HCT116 (cell line): Measurements from ENCODE around the gene IGFBP1. TPM values are rescaled to one million over a fixed set of nuclear protein-coding genes. Genes with fewer than 3 reads are reported as not detected.

Experiments used
- ATAC-seq: fragments of 200-7000 bp; cut with Tn5 transposase; 2 replicates; pipeline ENCODE4 v1.9.1; 2020; ENCODE audit warnings: mild to moderate bottlenecking, moderate library complexity
- BruUV-seq: library from RNA; stranded (reverse); fragments of 400-500 nt; replicated peaks from 2 replicates; lab custom pipeline; 2021; lab: Mats Ljungman, UMichigan
- CTCF ChIA-PET: fragments of 300-600 bp; sonication (Branson Sonifier 250); formaldehyde crosslinking; loops from one replicate; lab custom pipeline; 2021; ENCODE audit warnings: antibody characterized with exemption; lab: Charles Lee
- POLR2A ChIA-PET: fragments of 300-600, 350-600 bp; sonication (Branson Sonifier 250); formaldehyde crosslinking; loops from one replicate; lab custom pipeline; 2021; ENCODE audit warnings: antibody characterized with exemption; lab: Charles Lee
- RAD21 ChIA-PET, 2 experiments: fragments of 300-600 bp; sonication (Branson Sonifier 250); formaldehyde crosslinking; loops; one replicate each; lab custom pipeline; 2023; ENCODE audit warnings: low total read pairs in 2 of 2; ENCODE audit not compliant: uncharacterized antibody in 2 of 2, unreplicated experiment in 2 of 2, low non-redundant PET in 1 of 2; lab: Charles Lee
- DNase-seq: peaks from one replicate; pipeline ENCODE4 v3.0.0-alpha.2; 2010; ENCODE audit warnings: low read depth, low spot score
- H2AFZ ChIP-seq: fragments of 200-600 bp; shearing (Covaris generic), sonication (generic); 2 replicates; pipeline ENCODE4 v1.6.1; 2017; ENCODE audit warnings: low read depth, mixed run types, mixed read lengths, antibody characterized with exemption, low read length; ENCODE audit not compliant: poor library complexity, severe bottlenecking
- H3K27ac ChIP-seq: 2 replicates; pipeline ENCODE4 v1.5.1; 2012; ENCODE audit warnings: low read depth, low read length
- H3K27me3 ChIP-seq: fragments of 200-600 bp; sonication (generic); 2 replicates; pipeline ENCODE4 v1.6.1; 2016; ENCODE audit warnings: mixed run types, low read length, mixed read lengths; ENCODE audit not compliant: insufficient read depth
- H3K36me3 ChIP-seq, 2 experiments: fragments of 200-500 bp in 1 of 2; fragments of 200-600 bp in 1 of 2; sonication (Bioruptor generic) in 1 of 2; sonication (generic) in 1 of 2; 2 replicates each; pipeline versions ENCODE4 v1.5.1 to v1.6.1; 2014 to 2016; ENCODE audit warnings: low read length in 2 of 2, inconsistent platforms in 1 of 2, mixed read lengths in 1 of 2, mixed run types in 1 of 2; ENCODE audit not compliant: insufficient read depth in 2 of 2, control insufficient read depth in 1 of 2
- H3K4me1 ChIP-seq, 2 experiments: fragments of 200-600 bp in 1 of 2; sonication (generic) in 1 of 2; 2 replicates each; pipeline versions ENCODE4 v1.5.1 to v1.6.1; 2012 to 2017; ENCODE audit warnings: low read length in 2 of 2, inconsistent platforms in 1 of 2, mild to moderate bottlenecking in 1 of 2, mixed read lengths in 1 of 2, mixed run types in 1 of 2, moderate library complexity in 1 of 2; ENCODE audit not compliant: insufficient read depth in 2 of 2, control insufficient read depth in 1 of 2
- H3K4me2 ChIP-seq: fragments of 200-600 bp; sonication (generic); 2 replicates; pipeline ENCODE4 v1.6.1; 2017; ENCODE audit warnings: mixed run types, low read length, mixed read lengths
- H3K4me3 ChIP-seq, 2 experiments: fragments of 200-600 bp in 1 of 2; sonication (generic) in 1 of 2; replicated peaks in 1 of 2; 2 replicates each; pipeline ENCODE4 v1.5.1; 2011 to 2016; ENCODE audit warnings: low read length in 2 of 2, control low read depth in 1 of 2, low read depth in 1 of 2, mild to moderate bottlenecking in 1 of 2, mixed read lengths in 1 of 2, mixed run types in 1 of 2
- H3K79me2 ChIP-seq: fragments of 200-600 bp; sonication (generic); 2 replicates; pipeline ENCODE4 v1.6.1; 2017; ENCODE audit warnings: mild to moderate bottlenecking, mixed run types, low read length, moderate library complexity, mixed read lengths; ENCODE audit not compliant: insufficient read depth
- H3K9ac ChIP-seq: fragments of 200-600 bp; sonication (generic); 2 replicates; pipeline ENCODE4 v1.6.1; 2016; ENCODE audit warnings: low read length, mixed read lengths
- H3K9me2 ChIP-seq: fragments of 200-600 bp; sonication (generic), shearing (Covaris generic); 2 replicates; pipeline ENCODE4 v1.6.1; 2017; ENCODE audit warnings: mixed run types, mild to moderate bottlenecking, moderate library complexity; ENCODE audit not compliant: insufficient read depth
- H3K9me3 ChIP-seq, 2 experiments: fragments of 200-500 bp in 1 of 2; fragments of 200-600 bp in 1 of 2; sonication (Bioruptor generic) in 1 of 2; sonication (generic) in 1 of 2; 2 replicates each; pipeline ENCODE4 v1.6.1; 2014 to 2017; ENCODE audit warnings: low read length in 2 of 2, mixed read lengths in 2 of 2, inconsistent platforms in 1 of 2, low read depth in 1 of 2, mild to moderate bottlenecking in 1 of 2, mixed run types in 1 of 2, moderate library complexity in 1 of 2; ENCODE audit not compliant: control insufficient read depth in 1 of 2, insufficient read depth in 1 of 2
- H4K20me1 ChIP-seq: fragments of 200-600 bp; sonication (generic), shearing (Covaris generic); 2 replicates; pipeline ENCODE4 v1.6.1; 2017; ENCODE audit warnings: mixed run types, mild to moderate bottlenecking, moderate library complexity; ENCODE audit not compliant: insufficient read depth
- ATF3 ChIP-seq: IDR thresholded peaks from 2 replicates; pipeline ENCODE4 v1.6.1; 2012
- CBX3 ChIP-seq: IDR thresholded peaks from 2 replicates; pipeline ENCODE4 v1.6.1; 2012; ENCODE audit warnings: low read depth
- EZH2phosphoT487 ChIP-seq: fragments of 200-600 bp; IDR thresholded peaks from 2 replicates; pipeline ENCODE4 v1.6.1; 2018; ENCODE audit warnings: antibody characterized with exemption, borderline replicate concordance
- FOSL1 ChIP-seq: IDR thresholded peaks from 2 replicates; pipeline ENCODE4 v1.6.1; 2012; ENCODE audit warnings: low read depth
- MAX ChIP-seq: IDR thresholded peaks from 2 replicates; pipeline ENCODE4 v1.6.1; 2012
- POLR2AphosphoS5 ChIP-seq: IDR thresholded peaks from 2 replicates; pipeline ENCODE4 v1.6.1; 2011; ENCODE audit warnings: mild to moderate bottlenecking, low read depth, low read length, moderate library complexity
- REST ChIP-seq: IDR thresholded peaks from 2 replicates; pipeline ENCODE4 v1.6.1; 2012; ENCODE audit warnings: low read depth
- SP1 ChIP-seq: IDR thresholded peaks from 2 replicates; pipeline ENCODE4 v1.6.1; 2012; ENCODE audit warnings: low read depth
- SRF ChIP-seq: IDR thresholded peaks from 2 replicates; pipeline ENCODE4 v1.6.1; 2012; ENCODE audit warnings: low read depth
- TCF7L2 ChIP-seq: IDR thresholded peaks from 2 replicates; pipeline ENCODE4 v1.7.0; 2011; ENCODE audit warnings: borderline replicate concordance, inconsistent platforms; ENCODE audit not compliant: insufficient read depth, insufficient read length; ENCODE audit errors: extremely low read depth
- ZBTB33 ChIP-seq: IDR thresholded peaks from 2 replicates; pipeline ENCODE4 v1.6.1; 2011; ENCODE audit warnings: mild to moderate bottlenecking, low read length, moderate library complexity; ENCODE audit not compliant: insufficient replicate concordance; ENCODE audit errors: extremely low read depth
- ZFX ChIP-seq: fragments of 450-650 bp; IDR thresholded peaks from 2 replicates; pipeline ENCODE4 v1.6.1; 2017
- intact Hi-C: fragments of 100-400 bp; cut with micrococcal nuclease; formaldehyde crosslinking; loops from 2 replicates; pipeline ENCODE4 v1.10.0; 2022
- total RNA-seq: library from RNA; stranded (reverse); gene quantifications from one replicate; pipeline ENCODE4 v1.2.1, GENCODE V29; 2021; ENCODE audit not compliant: unreplicated experiment

IGFBP1 gene
- total RNA-seq, 1 experiment from 2014 or later: 0.20 TPM

- TF ChIP-seq ZFX (no peak), ATF3 (no peak), REST (no peak), ZBTB33 (no peak), FOSL1 (no peak), EZH2phosphoT487 (no peak), SP1 (no peak), TCF7L2 (no peak), MAX (no peak), SRF (no peak), CBX3 (no peak), POLR2AphosphoS5 (no peak)
- no peak overlapping the region for H3K27ac ChIP-seq
- RAD21 ChIA-PET: no interaction called here
Measured at GRCh38 chr7:45882465-45882810, 5.8 kb upstream of the IGFBP1 start.

More at GRCh38 chr7:45882465-45882810, 5.8 kb upstream of the IGFBP1 start:
- Histone ChIP-seq H3K9ac (no peak overlapping the region), H3K79me2 (no peaks in the 10 kb centered on the region), H3K4me1 (peaks cover 12 to 16% of the 10 kb centered on the region in 2 experiments), H3K4me2 (no peak overlapping the region), H4K20me1 (no peaks in the 10 kb centered on the region), H3K9me2 (no peaks in the 10 kb centered on the region), H2AFZ (no peak overlapping the region), H3K9me3 (no peaks in the 10 kb centered on the region), H3K4me3 (no peak overlapping the region), H3K36me3 (no peaks in the 10 kb centered on the region), H3K27me3 (no peaks in the 10 kb centered on the region)
- intact Hi-C loops: no loop called here
- no TSS peak for BruUV-seq
- no peak for ATAC-seq
- no peak for DNase-seq
- ChIA-PET CTCF (no interaction called here), POLR2A (no interaction called here)
